H9 (cell line): Measurements from ENCODE around the gene GABRD. TPM values are rescaled to one million over a fixed set of nuclear protein-coding genes. Genes with fewer than 3 reads are reported as not detected.

Experiments
- DNase-seq: peaks from one replicate; pipeline ENCODE4 v3.0.0-alpha.2; 2017
- H2AFZ ChIP-seq: one replicate; pipeline ENCODE4 v1.6.1; 2013; ENCODE audit warnings: mild to moderate bottlenecking, low read length, control low read depth, moderate library complexity
- H2AK5ac ChIP-seq: 2 replicates; pipeline ENCODE4 v1.6.1; 2013; ENCODE audit warnings: low read length, control low read depth, mixed read lengths; ENCODE audit not compliant: insufficient read length
- H2BK120ac ChIP-seq: one replicate; pipeline ENCODE4 v1.6.1; 2013; ENCODE audit warnings: low read depth, mild to moderate bottlenecking, low read length, control low read depth, inconsistent platforms; ENCODE audit not compliant: poor library complexity, severe bottlenecking
- H2BK12ac ChIP-seq: 2 replicates; pipeline ENCODE4 v1.6.1; 2013; ENCODE audit warnings: low read length, control low read depth, mixed read lengths, low read depth; ENCODE audit not compliant: insufficient read length
- H2BK15ac ChIP-seq: 2 replicates; pipeline ENCODE4 v1.6.1; 2013; ENCODE audit warnings: low read depth, low read length, control low read depth
- H2BK20ac ChIP-seq: one replicate; pipeline ENCODE4 v1.6.1; 2013; ENCODE audit warnings: low read depth, mild to moderate bottlenecking, low read length, control low read depth, inconsistent platforms; ENCODE audit not compliant: poor library complexity, severe bottlenecking
- H2BK5ac ChIP-seq: 2 replicates; pipeline ENCODE4 v1.6.1; 2013; ENCODE audit warnings: low read length, control low read depth, mixed read lengths; ENCODE audit not compliant: insufficient read length
- H3K14ac ChIP-seq: 2 replicates; pipeline ENCODE4 v1.6.1; 2013; ENCODE audit warnings: low read length, control low read depth; ENCODE audit not compliant: insufficient read depth
- H3K18ac ChIP-seq: 2 replicates; pipeline ENCODE4 v1.6.1; 2013; ENCODE audit warnings: low read depth, mild to moderate bottlenecking, mixed read lengths, low read length, control low read depth; ENCODE audit not compliant: insufficient read length
- H3K23ac ChIP-seq: 2 replicates; pipeline ENCODE4 v1.6.1; 2013; ENCODE audit warnings: low read length, control low read depth, mixed read lengths, low read depth; ENCODE audit not compliant: insufficient read length
- H3K23me2 ChIP-seq: 2 replicates; pipeline ENCODE4 v1.6.1; 2013; ENCODE audit warnings: low read depth, mild to moderate bottlenecking, mixed read lengths, low read length, control low read depth; ENCODE audit not compliant: insufficient read length, poor library complexity, severe bottlenecking
- H3K27ac ChIP-seq: 2 replicates; pipeline ENCODE4 v1.5.1; 2013; ENCODE audit warnings: low read length, control low read depth, mixed read lengths, low read depth; ENCODE audit not compliant: insufficient read length
- H3K27me3 ChIP-seq: 2 replicates; pipeline ENCODE4 v1.6.1; 2013; ENCODE audit warnings: low read length, control low read depth, inconsistent platforms; ENCODE audit not compliant: insufficient read depth
- H3K4ac ChIP-seq: 2 replicates; pipeline ENCODE4 v1.6.1; 2013; ENCODE audit warnings: low read depth, mild to moderate bottlenecking, control low read depth, inconsistent platforms, low read length, moderate library complexity
- H3K4me1 ChIP-seq: 2 replicates; pipeline ENCODE4 v1.6.1; 2013; ENCODE audit warnings: low read length, control low read depth, inconsistent platforms; ENCODE audit not compliant: insufficient read depth
- H3K4me2 ChIP-seq: 2 replicates; pipeline ENCODE4 v1.6.1; 2013; ENCODE audit warnings: low read length, control low read depth, mixed read lengths; ENCODE audit not compliant: insufficient read length, insufficient read depth
- H3K56ac ChIP-seq: 2 replicates; pipeline ENCODE4 v1.6.1; 2013; ENCODE audit warnings: low read depth, mild to moderate bottlenecking, mixed read lengths, low read length, control low read depth; ENCODE audit not compliant: insufficient read length
- H3K79me1 ChIP-seq: 2 replicates; pipeline ENCODE4 v1.6.1; 2013; ENCODE audit warnings: low read depth, mild to moderate bottlenecking, moderate library complexity, low read length, control low read depth, inconsistent platforms; ENCODE audit not compliant: insufficient read depth, poor library complexity, severe bottlenecking
- H3K79me2 ChIP-seq: 2 replicates; pipeline ENCODE4 v1.6.1; 2013; ENCODE audit warnings: low read length, control low read depth, inconsistent platforms; ENCODE audit not compliant: insufficient read depth
- H3K9ac ChIP-seq: 2 replicates; pipeline ENCODE4 v1.6.1; 2013; ENCODE audit warnings: low read length, control low read depth, mixed read lengths; ENCODE audit not compliant: insufficient read length; ENCODE audit errors: extremely low read depth
- H3K9me3 ChIP-seq: one replicate; pipeline ENCODE4 v1.6.1; 2013; ENCODE audit warnings: low read depth, low read length, inconsistent platforms; ENCODE audit not compliant: control insufficient read depth
- H3T11ph ChIP-seq: one replicate; pipeline ENCODE4 v1.6.1; 2013; ENCODE audit warnings: mild to moderate bottlenecking, low read length, control low read depth, inconsistent platforms
- H4K20me1 ChIP-seq: one replicate; pipeline ENCODE4 v1.6.1; 2013; ENCODE audit not compliant: control insufficient read depth, insufficient read length, insufficient read depth
- H4K5ac ChIP-seq: 2 replicates; pipeline ENCODE4 v1.6.1; 2013; ENCODE audit warnings: low read depth, mild to moderate bottlenecking, mixed read lengths, low read length, control low read depth; ENCODE audit not compliant: insufficient read length
- H4K8ac ChIP-seq: replicated peaks from 2 replicates; pipeline ENCODE4 v1.6.1; 2013; ENCODE audit warnings: low read length, control low read depth, mixed read lengths, low read depth; ENCODE audit not compliant: insufficient read length
- H4K91ac ChIP-seq: 2 replicates; pipeline ENCODE4 v1.6.1; 2013; ENCODE audit warnings: low read depth, mild to moderate bottlenecking, moderate library complexity, mixed read lengths, low read length, control low read depth; ENCODE audit not compliant: insufficient read length
- H3K27ac Mint-ChIP-seq, 3 experiments: 2 replicates in 2 of 3; 3 replicates in 1 of 3; pipeline ENCODE4 v1.8.0; 2020 to 2021; ENCODE audit warnings: mixed read lengths in 3 of 3, mild to moderate bottlenecking in 1 of 3, moderate library complexity in 1 of 3
- H3K27me3 Mint-ChIP-seq: 2 replicates; pipeline ENCODE4 v1.8.0; 2021; ENCODE audit warnings: low read depth, mild to moderate bottlenecking, moderate library complexity, mixed read lengths
- H3K36me3 Mint-ChIP-seq, 3 experiments: 2 replicates in 2 of 3; 3 replicates in 1 of 3; pipeline ENCODE4 v1.8.0; 2020 to 2021; ENCODE audit warnings: low read depth in 3 of 3, mixed read lengths in 3 of 3; ENCODE audit not compliant: insufficient read depth in 1 of 3
- H3K4me1 Mint-ChIP-seq, 2 experiments: 2 replicates each; pipeline ENCODE4 v1.8.0; 2020; ENCODE audit warnings: mixed read lengths in 2 of 2
- H3K4me3 Mint-ChIP-seq, 2 experiments: 2 replicates in 1 of 2; 3 replicates in 1 of 2; pipeline ENCODE4 v1.8.0; 2020 to 2021; ENCODE audit warnings: mild to moderate bottlenecking in 2 of 2, mixed read lengths in 2 of 2, moderate library complexity in 1 of 2
- H3K9me3 Mint-ChIP-seq, 2 experiments: 2 replicates in 1 of 2; 3 replicates in 1 of 2; pipeline ENCODE4 v1.8.0; 2020; ENCODE audit warnings: mild to moderate bottlenecking in 2 of 2, mixed read lengths in 2 of 2, moderate library complexity in 1 of 2
- WGBS: extraction: QIAGEN DNeasy Blood & Tissue Kit; methylation state at CpG from one replicate; pipeline ENCODE4 v1.1.7; 2013; ENCODE audit warnings: missing lambda C conversion rate, low lambda C conversion rate, mixed read lengths; ENCODE audit not compliant: insufficient read length; ENCODE audit errors: extremely low coverage; 5-methylcytosine and 5-hydroxymethylcytosine counted together
- total RNA-seq: library from RNA; stranded (reverse); gene quantifications from 2 replicates; pipeline ENCODE4 v1.2.1, GENCODE V29; 2021
- TF ChIP-seq, protein P1 (sequence below): fragments of 200-600 bp; sonication (generic); conservative IDR thresholded peaks from 3 replicates; pipeline ENCODE4 v1.8.0; 2021; ENCODE audit warnings: antibody characterized with exemption, mild to moderate bottlenecking

The GABRD gene
- total RNA-seq, 1 experiment from 2014 or later = 0.59 TPM

DNA sequence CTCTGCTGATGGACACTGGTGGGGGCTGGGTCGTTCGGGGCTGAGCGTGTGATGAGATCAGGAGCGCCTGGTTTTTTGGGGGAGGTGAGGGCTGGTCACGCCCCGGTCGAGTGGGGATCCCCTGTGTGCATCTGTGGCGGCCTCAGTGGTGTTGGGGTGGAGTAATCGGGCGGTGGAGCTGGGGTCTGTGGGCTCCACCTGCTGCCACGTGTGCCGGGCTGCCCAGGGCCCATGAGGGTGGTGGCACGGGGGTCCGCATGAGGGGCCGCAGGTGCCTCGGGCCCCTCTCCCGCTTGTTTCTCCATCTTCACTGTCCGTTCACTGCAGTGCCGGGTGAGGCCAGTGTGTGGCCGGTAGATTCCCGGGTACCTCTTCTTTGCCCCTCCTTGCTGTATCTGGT, 48.2 kb downstream of the GABRD start:
- H2BK5ac ChIP-seq = no peak overlapping the region
- H3K27ac ChIP-seq = no peak overlapping the region
- no peak overlapping the region for H4K5ac ChIP-seq
- no peak overlapping the region for H2BK20ac ChIP-seq
- H3K4me1 ChIP-seq = no peaks in the 10 kb centered on the region
- H3K79me1 ChIP-seq = no peaks in the 10 kb centered on the region
- H3K79me2 ChIP-seq = no peaks in the 10 kb centered on the region
- peaks cover 8 to 11% of the 10 kb centered on the region in 2 experiments; a peak in 4 of 5 replicates for H3K9me3 Mint-ChIP-seq
- no peak overlapping the region for H3K4ac ChIP-seq
- H3K27me3 ChIP-seq = no peaks in the 10 kb centered on the region
- H3K14ac ChIP-seq = no peak overlapping the region
- H3K9ac ChIP-seq = no peak overlapping the region
- no peak for DNase-seq
- peaks cover 27 to 44% (median 32%) of the 10 kb centered on the region in 3 experiments for H3K36me3 Mint-ChIP-seq
- no peaks in the 10 kb centered on the region for H3K9me3 ChIP-seq
- no peak overlapping the region for H3K4me3 Mint-ChIP-seq
- H3K27me3 Mint-ChIP-seq = no peaks in the 10 kb centered on the region
- H3K4me2 ChIP-seq = no peak overlapping the region
- no peak overlapping the region for H2BK15ac ChIP-seq
- WGBS = no CpG with 5 or more reads among the region's 21 CpGs
- H3K56ac ChIP-seq = no peak overlapping the region
- no peak overlapping the region for H3T11ph ChIP-seq
- H2AK5ac ChIP-seq = no peak overlapping the region
- H3K23me2 ChIP-seq = no peaks in the 10 kb centered on the region
- no peak overlapping the region for H2BK120ac ChIP-seq
- peaks cover 2 to 5% of the 10 kb centered on the region in 2 experiments; a peak in 1 of 4 replicates for H3K4me1 Mint-ChIP-seq
- H3K23ac ChIP-seq = no peak overlapping the region
- H2AFZ ChIP-seq = no peak overlapping the region
- no peak overlapping the region for H4K91ac ChIP-seq
- TF ChIP-seq, protein P1, sequence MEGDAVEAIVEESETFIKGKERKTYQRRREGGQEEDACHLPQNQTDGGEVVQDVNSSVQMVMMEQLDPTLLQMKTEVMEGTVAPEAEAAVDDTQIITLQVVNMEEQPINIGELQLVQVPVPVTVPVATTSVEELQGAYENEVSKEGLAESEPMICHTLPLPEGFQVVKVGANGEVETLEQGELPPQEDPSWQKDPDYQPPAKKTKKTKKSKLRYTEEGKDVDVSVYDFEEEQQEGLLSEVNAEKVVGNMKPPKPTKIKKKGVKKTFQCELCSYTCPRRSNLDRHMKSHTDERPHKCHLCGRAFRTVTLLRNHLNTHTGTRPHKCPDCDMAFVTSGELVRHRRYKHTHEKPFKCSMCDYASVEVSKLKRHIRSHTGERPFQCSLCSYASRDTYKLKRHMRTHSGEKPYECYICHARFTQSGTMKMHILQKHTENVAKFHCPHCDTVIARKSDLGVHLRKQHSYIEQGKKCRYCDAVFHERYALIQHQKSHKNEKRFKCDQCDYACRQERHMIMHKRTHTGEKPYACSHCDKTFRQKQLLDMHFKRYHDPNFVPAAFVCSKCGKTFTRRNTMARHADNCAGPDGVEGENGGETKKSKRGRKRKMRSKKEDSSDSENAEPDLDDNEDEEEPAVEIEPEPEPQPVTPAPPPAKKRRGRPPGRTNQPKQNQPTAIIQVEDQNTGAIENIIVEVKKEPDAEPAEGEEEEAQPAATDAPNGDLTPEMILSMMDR = no peak
- H2BK12ac ChIP-seq = no peak overlapping the region
- H4K20me1 ChIP-seq = no peaks in the 10 kb centered on the region
- no peak overlapping the region for H3K18ac ChIP-seq
- H3K27ac Mint-ChIP-seq = 0 out of 7 replicates have a peak overlapping the region, but pooled peaks of 1 of the 3 experiments have one; percentile 59
- no peak overlapping the region for H4K8ac ChIP-seq
